ENCODE results near the gene CDH5.
"Not testable (repeated sequence)": the region's sequence is repeated elsewhere in the genome, so short reads cannot be mapped to it uniquely, and the experiment has no call there.

The CDH5 gene

GRCh38 chr16:66437391-66437945 lies 71.0 kb downstream of the CDH5 start:
- DNase-seq (ENCODE audit: low read depth) = no peak

- no peak for DNase-seq (ENCODE audit: low read depth)
Observed at GRCh38 chr16:66438536-66438935, 72.0 kb downstream of the CDH5 start.

- no peak for DNase-seq (ENCODE audit: low read depth)
Observed at GRCh38 chr16:66439051-66439730, 72.7 kb downstream of the CDH5 start.

- DNase-seq (ENCODE audit: low read depth) = no peak
Observed at GRCh38 chr16:66440271-66440802, 73.8 kb downstream of the CDH5 start.

- no peak for DNase-seq (ENCODE audit: low read depth)
Observed at GRCh38 chr16:66440970-66441369, 74.5 kb downstream of the CDH5 start.

- no peak for DNase-seq (ENCODE audit: low read depth)
Observed at GRCh38 chr16:66441586-66442375, 75.3 kb downstream of the CDH5 start.

- DNase-seq (ENCODE audit: low read depth) = no peak
Observed at GRCh38 chr16:66442502-66443268, 76.2 kb downstream of the CDH5 start.

GRCh38 chr16:66443269-66443652 lies 76.8 kb downstream of the CDH5 start:
- DNase-seq (ENCODE audit: low read depth) = no peak

- no peak for DNase-seq (ENCODE audit: low read depth)
Observed at GRCh38 chr16:66444049-66444481, 77.6 kb downstream of the CDH5 start.

GRCh38 chr16:66446737-66447136 lies 80.2 kb downstream of the CDH5 start:
- DNase-seq (ENCODE audit: low read depth) = no peak

- no peak for DNase-seq (ENCODE audit: low read depth)
Observed at GRCh38 chr16:66447491-66447890, 81.0 kb downstream of the CDH5 start.

- DNase-seq (ENCODE audit: low read depth) = no peak
Observed at GRCh38 chr16:66451548-66451947, 85.1 kb downstream of the CDH5 start.

GRCh38 chr16:66453230-66453629 lies 86.7 kb downstream of the CDH5 start:
- DNase-seq (ENCODE audit: low read depth) = not testable (repeated sequence)
